Panc1 (cell line): ENCODE results near the gene MRNIP. TPM values are rescaled to one million over a fixed set of nuclear protein-coding genes. Genes with fewer than 3 reads are reported as not detected.

ENCODE experiments used
- ATAC-seq: fragments of 200-7000 bp; cut with Tn5 transposase; 2 replicates; pipeline ENCODE4 v1.9.1; 2020; ENCODE audit warnings: mild to moderate bottlenecking, moderate library complexity
- BruUV-seq: library from RNA; stranded (reverse); fragments of 400-500 nt; replicated peaks from 2 replicates; lab custom pipeline; 2021; lab: Mats Ljungman, UMichigan
- CTCF ChIA-PET: fragments of 300-600 bp; sonication (Branson Sonifier 250); formaldehyde crosslinking; loops from one replicate; lab custom pipeline; 2022; ENCODE audit warnings: antibody characterized with exemption; lab: Charles Lee
- POLR2A ChIA-PET: fragments of 300-600 bp; sonication (Branson Sonifier 250); formaldehyde crosslinking; loops from one replicate; lab custom pipeline; 2022; ENCODE audit warnings: antibody characterized with exemption; lab: Charles Lee
- DNase-seq: peaks from one replicate; pipeline ENCODE4 v3.0.0-alpha.2; 2010; ENCODE audit warnings: low read depth, low spot score
- H3K27ac ChIP-seq: 2 replicates; pipeline ENCODE4 v1.5.1; 2011; ENCODE audit warnings: mild to moderate bottlenecking, low read length, inconsistent platforms
- H3K27me3 ChIP-seq: fragments of 200-500 bp; sonication (Bioruptor generic); 2 replicates; pipeline ENCODE4 v1.6.0; 2014; ENCODE audit warnings: low read length, inconsistent platforms; ENCODE audit not compliant: control insufficient read depth, insufficient read depth
- H3K36me3 ChIP-seq: fragments of 200-500 bp; sonication (Bioruptor generic); 2 replicates; pipeline ENCODE4 v1.5.1; 2014; ENCODE audit warnings: inconsistent platforms, mild to moderate bottlenecking, low read length, moderate library complexity; ENCODE audit not compliant: control insufficient read depth, insufficient read depth
- H3K4me1 ChIP-seq: 2 replicates; pipeline ENCODE4 v1.5.1; 2011; ENCODE audit warnings: inconsistent platforms, mild to moderate bottlenecking, low read length, moderate library complexity; ENCODE audit not compliant: control insufficient read depth, insufficient read depth
- H3K4me3 ChIP-seq, 2 experiments: 2 replicates each; pipeline ENCODE4 v1.5.1; 2011 to 2012; ENCODE audit warnings: low read depth in 2 of 2, low read length in 2 of 2, mild to moderate bottlenecking in 2 of 2, inconsistent platforms in 1 of 2, moderate library complexity in 1 of 2
- H3K9me3 ChIP-seq: fragments of 200-500 bp; sonication (Bioruptor generic); 2 replicates; pipeline ENCODE4 v1.5.1; 2014; ENCODE audit warnings: low read depth, mild to moderate bottlenecking, inconsistent platforms, low read length, moderate library complexity; ENCODE audit not compliant: control insufficient read depth, insufficient read depth
- POLR2AphosphoS5 ChIP-seq: IDR thresholded peaks from 2 replicates; pipeline ENCODE4 v1.6.1; 2012; ENCODE audit warnings: mild to moderate bottlenecking, low read depth, low read length, moderate library complexity
- REST ChIP-seq, 2 experiments: IDR thresholded peaks; 2 replicates each; pipeline ENCODE4 v1.6.1; 2011 to 2012; ENCODE audit warnings: low read depth in 2 of 2, control low read depth in 1 of 2, low read length in 1 of 2, mild to moderate bottlenecking in 1 of 2, moderate library complexity in 1 of 2; ENCODE audit not compliant: insufficient read depth in 1 of 2
- SIN3A ChIP-seq: IDR thresholded peaks from 2 replicates; pipeline ENCODE4 v1.6.1; 2012; ENCODE audit warnings: low read depth, mild to moderate bottlenecking, low read length, moderate library complexity, borderline replicate concordance; ENCODE audit not compliant: insufficient read depth
- TCF7L2 ChIP-seq: IDR thresholded peaks from 2 replicates; pipeline ENCODE4 v1.6.1; 2011; ENCODE audit warnings: mild to moderate bottlenecking, low read depth, low read length, inconsistent platforms
- in situ Hi-C: cut with HindIII; loops from 2 replicates; pipeline ENCODE4 v1.10.0; 2016; ENCODE audit warnings: low sequenced_read_pairs, low pct_unique_long_range_greater_than_20kb
- intact Hi-C: fragments of 100-400 bp; cut with micrococcal nuclease; formaldehyde crosslinking; loops from one replicate; pipeline ENCODE4 v1.10.0; 2022; ENCODE audit not compliant: unreplicated experiment
- total RNA-seq: library from RNA; stranded (reverse); gene quantifications from one replicate; pipeline ENCODE4 v1.2.1, GENCODE V29; 2021; ENCODE audit not compliant: unreplicated experiment
- TF ChIP-seq, protein P1 (sequence below): fragments of 450-650 bp; IDR thresholded peaks from 2 replicates; pipeline ENCODE4 v1.5.1; 2017; ENCODE audit warnings: mild to moderate bottlenecking

MRNIP gene
- total RNA-seq, 1 experiment from 2014 or later, result 33.0 TPM

- Histone ChIP-seq H3K4me3 (no peak overlapping the region), H3K27me3 (no peaks in the 10 kb centered on the region), H3K9me3 (no peaks in the 10 kb centered on the region), H3K4me1 (peaks cover 34% of the 10 kb centered on the region), H3K27ac (no peak overlapping the region), H3K36me3 (peaks cover 4% of the 10 kb centered on the region)
- ATAC-seq (no peak), DNase-seq (no peak)
- BruUV-seq, result no TSS peak
- TF ChIP-seq SIN3A, result no peak
- TF ChIP-seq REST (IDR thresholded peaks at IDR 0.05; ENCODE audit: insufficient read depth in 1 of 2, low read depth in 2 of 2, low read length in 1 of 2), result no peak
- intact Hi-C loops, result no loop called here
- in situ Hi-C loops, result no loop called here
- ChIA-PET POLR2A (no interaction called here), CTCF (no interaction called here)
Observed at GRCh38 chr5:179800071-179800695, 58.4 kb downstream of the MRNIP start.

GRCh38 chr5:179799644-179799973, 59.0 kb downstream of the MRNIP start:
- intact Hi-C loops (no loop called here), in situ Hi-C loops (no loop called here)
- no peaks in the 10 kb centered on the region for H3K27me3 ChIP-seq
- H3K4me3 ChIP-seq, result no peak overlapping the region
- peaks cover 4% of the 10 kb centered on the region for H3K36me3 ChIP-seq
- POLR2A ChIA-PET, result no interaction called here
- H3K4me1 ChIP-seq, result peaks cover 33% of the 10 kb centered on the region
- BruUV-seq, result no TSS peak
- CTCF ChIA-PET, result no interaction called here
- DNase-seq (no peak), ATAC-seq (no peak)
- TF ChIP-seq REST (IDR thresholded peaks at IDR 0.05; ENCODE audit: insufficient read depth in 1 of 2, low read depth in 2 of 2, low read length in 1 of 2), result no peak
- no peak for TF ChIP-seq SIN3A
- TF ChIP-seq, protein P1, sequence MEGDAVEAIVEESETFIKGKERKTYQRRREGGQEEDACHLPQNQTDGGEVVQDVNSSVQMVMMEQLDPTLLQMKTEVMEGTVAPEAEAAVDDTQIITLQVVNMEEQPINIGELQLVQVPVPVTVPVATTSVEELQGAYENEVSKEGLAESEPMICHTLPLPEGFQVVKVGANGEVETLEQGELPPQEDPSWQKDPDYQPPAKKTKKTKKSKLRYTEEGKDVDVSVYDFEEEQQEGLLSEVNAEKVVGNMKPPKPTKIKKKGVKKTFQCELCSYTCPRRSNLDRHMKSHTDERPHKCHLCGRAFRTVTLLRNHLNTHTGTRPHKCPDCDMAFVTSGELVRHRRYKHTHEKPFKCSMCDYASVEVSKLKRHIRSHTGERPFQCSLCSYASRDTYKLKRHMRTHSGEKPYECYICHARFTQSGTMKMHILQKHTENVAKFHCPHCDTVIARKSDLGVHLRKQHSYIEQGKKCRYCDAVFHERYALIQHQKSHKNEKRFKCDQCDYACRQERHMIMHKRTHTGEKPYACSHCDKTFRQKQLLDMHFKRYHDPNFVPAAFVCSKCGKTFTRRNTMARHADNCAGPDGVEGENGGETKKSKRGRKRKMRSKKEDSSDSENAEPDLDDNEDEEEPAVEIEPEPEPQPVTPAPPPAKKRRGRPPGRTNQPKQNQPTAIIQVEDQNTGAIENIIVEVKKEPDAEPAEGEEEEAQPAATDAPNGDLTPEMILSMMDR, result no peak
- TF ChIP-seq TCF7L2, result no peak
- no peak for TF ChIP-seq POLR2AphosphoS5
- H3K27ac ChIP-seq, result no peak overlapping the region
- H3K9me3 ChIP-seq, result no peaks in the 10 kb centered on the region
